BJ (cell line): Measurements from ENCODE around the gene DIP2C. TPM values are rescaled to one million over a fixed set of nuclear protein-coding genes. Genes with fewer than 3 reads are reported as not detected.

Source experiments
- CTCF ChIA-PET: fragments of 350-600 bp; formaldehyde crosslinking; extraction: SDS; loops from one replicate; lab custom pipeline; 2021; ENCODE audit warnings: antibody characterized with exemption, inconsistent platforms; lab: Yijun Ruan, JAX
- POLR2A ChIA-PET: fragments of 300-600 bp; sonication (Branson Sonifier 250); formaldehyde crosslinking; extraction: SDS; loops from one replicate; lab custom pipeline; 2021; ENCODE audit warnings: antibody characterized with exemption; lab: Charles Lee
- DNase-seq: peaks from one replicate; pipeline ENCODE4 v3.0.0-alpha.2; 2011; ENCODE audit warnings: low read depth
- H3K27me3 ChIP-seq: 2 replicates; pipeline ENCODE4 v1.6.0; 2011; ENCODE audit warnings: low read length; ENCODE audit not compliant: control insufficient read depth, insufficient read depth
- H3K36me3 ChIP-seq: 2 replicates; pipeline ENCODE4 v1.5.1; 2011; ENCODE audit warnings: low read length; ENCODE audit not compliant: control insufficient read depth, insufficient read depth
- H3K4me3 ChIP-seq: 2 replicates; pipeline ENCODE4 v1.5.1; 2011; ENCODE audit warnings: low read depth, mild to moderate bottlenecking, control low read depth, low read length
- CTCF ChIP-seq: IDR thresholded peaks from 2 replicates; pipeline ENCODE4 v1.5.1; 2011; ENCODE audit warnings: low read depth, mild to moderate bottlenecking, control low read depth, inconsistent platforms, low read length, moderate library complexity; ENCODE audit not compliant: insufficient read depth
- polyA plus RNA-seq: library from polyadenylated mRNA; depleted of rRNA; stranded (reverse); fragments of >200 nt; gene quantifications from 2 replicates; pipeline ENCODE4 v1.2.3, GENCODE V29; 2011

DIP2C gene
- polyA plus RNA-seq, 1 experiment, result 9.3 TPM

GRCh38 chr10:627032-627992 lies 62.2 kb downstream of the DIP2C start:
- CTCF ChIA-PET, result no interaction called here
- no peak for DNase-seq
- TF ChIP-seq CTCF, result no peak
- H3K4me3 ChIP-seq, result no peak overlapping the region
- H3K36me3 ChIP-seq, result peaks cover 2% of the 10 kb centered on the region
- POLR2A ChIA-PET, result no interaction called here
- no peaks in the 10 kb centered on the region for H3K27me3 ChIP-seq

DNA sequence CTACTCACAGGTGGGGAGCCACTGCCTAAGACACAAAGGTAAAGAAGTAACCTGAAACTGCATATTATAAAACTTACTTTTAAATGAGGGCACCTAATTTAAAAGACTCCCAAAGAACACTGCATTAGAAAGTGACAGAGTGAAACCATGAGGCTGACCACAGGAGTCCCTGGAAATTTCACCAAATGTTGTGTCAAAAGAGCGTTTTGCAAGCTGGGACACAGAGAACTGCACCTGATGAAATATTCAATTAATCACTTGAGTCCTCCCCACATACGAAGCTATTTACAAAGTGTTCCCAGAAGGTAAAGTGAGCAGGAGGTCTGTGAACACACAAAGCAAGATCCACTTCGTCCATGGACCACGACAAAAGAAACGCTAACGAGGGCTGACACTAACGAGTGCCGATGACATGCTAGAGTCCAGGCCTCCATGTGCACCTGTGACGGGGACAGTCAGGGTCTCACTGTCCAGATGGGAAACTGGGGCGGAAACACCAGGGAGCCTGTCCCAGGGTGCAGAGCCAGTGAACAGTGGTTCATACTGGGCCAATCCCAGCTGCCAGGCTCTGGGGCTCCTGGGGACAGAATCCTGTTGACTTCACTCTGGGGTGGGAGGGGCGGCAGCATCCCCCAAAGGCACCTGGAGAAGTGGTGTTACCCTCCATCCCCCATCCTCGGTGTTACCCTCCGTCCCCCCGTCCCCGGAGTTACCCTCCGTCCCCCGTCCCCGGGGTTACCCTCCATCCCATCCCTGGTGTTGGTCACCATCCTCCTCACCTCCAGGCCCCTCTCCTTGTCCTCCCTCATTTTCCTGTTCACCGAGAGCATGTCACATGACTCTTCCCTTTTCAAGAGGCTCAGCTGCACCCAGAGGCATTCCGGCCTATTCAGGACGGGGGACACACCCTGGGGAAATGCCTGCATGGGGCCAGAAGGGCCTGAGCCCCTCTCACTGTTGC lies 63.4 kb downstream of the DIP2C start:
- no peak for TF ChIP-seq CTCF
- CTCF ChIA-PET, result interaction anchor here (1.2 kb wide), 1 partner anchor 113 kb away, joined by 4 read pairs; no protein-coding TSS in a partner anchor
- no peak for DNase-seq
- Histone ChIP-seq H3K36me3 (peaks cover 2% of the 10 kb centered on the region), H3K27me3 (no peaks in the 10 kb centered on the region), H3K4me3 (no peak overlapping the region)
- POLR2A ChIA-PET, result no interaction called here

DNA sequence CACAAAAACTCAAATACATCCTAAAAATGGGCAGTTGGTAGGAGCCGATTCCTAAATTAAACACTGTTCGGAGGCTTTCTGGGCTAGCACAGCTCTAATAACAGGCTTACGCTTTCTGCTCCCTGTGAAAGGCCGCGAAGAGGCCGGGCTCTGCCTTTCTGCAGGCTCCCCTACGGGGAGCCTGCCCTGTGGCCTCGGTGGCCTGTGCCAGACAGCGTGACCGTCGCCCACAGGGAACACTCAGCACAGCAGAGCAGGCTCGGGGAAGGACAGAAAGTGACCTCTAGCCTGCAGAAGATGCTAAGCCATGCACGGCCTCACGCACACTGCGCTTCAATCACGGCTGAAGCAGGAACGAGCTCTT lies 64.2 kb downstream of the DIP2C start:
- H3K4me3 ChIP-seq, result no peak overlapping the region
- DNase-seq, result no peak
- CTCF ChIA-PET, result interaction anchor here (1.2 kb wide), 1 partner anchor 113 kb away, joined by 4 read pairs; no protein-coding TSS in a partner anchor
- no peaks in the 10 kb centered on the region for H3K27me3 ChIP-seq
- POLR2A ChIA-PET, result no interaction called here
- peaks cover 2% of the 10 kb centered on the region for H3K36me3 ChIP-seq
- no peak for TF ChIP-seq CTCF

GRCh38 chr10:624605-625332 lies 64.7 kb downstream of the DIP2C start:
- CTCF ChIA-PET, result interaction anchor here (0.9 to 1.2 kb wide), 2 partner anchors 25 to 112 kb away, joined by 3 to 4 read pairs; no protein-coding TSS in a partner anchor
- DNase-seq, result peak; percentile 38
- no peak for TF ChIP-seq CTCF
- no peak overlapping the region for H3K4me3 ChIP-seq
- POLR2A ChIA-PET, result no interaction called here
- H3K27me3 ChIP-seq, result no peaks in the 10 kb centered on the region
- peaks cover 2% of the 10 kb centered on the region for H3K36me3 ChIP-seq
